H1 (cell line): Measurements from ENCODE around the gene SLC8A3. TPM values are rescaled to one million over a fixed set of nuclear protein-coding genes. Genes with fewer than 3 reads are reported as not detected.

Experiments
- CTCF ChIA-PET: fragments of 300-600 bp; sonication (Branson Sonifier 250); formaldehyde crosslinking; loops from one replicate; lab custom pipeline; 2021; ENCODE audit not compliant: partially characterized antibody; lab: Charles Lee
- POLR2A ChIA-PET: fragments of 300-600 bp; sonication (Branson Sonifier 250); formaldehyde crosslinking; loops from one replicate; lab custom pipeline; 2021; ENCODE audit warnings: inconsistent platforms; ENCODE audit not compliant: partially characterized antibody; lab: Charles Lee
- DNase-seq, 2 experiments: peaks; one replicate each; pipeline versions ENCODE4 v3.0.0 to v3.0.0-alpha.2; 2010 to 2022; ENCODE audit warnings: low spot score in 2 of 2, low read depth in 1 of 2, mixed read lengths in 1 of 2
- FAIRE-seq: peaks from 2 replicates; lab custom pipeline; 2011; peaks lifted over from hg19 to GRCh38; lab: Jason Lieb, UNC
- H2AFZ ChIP-seq: 2 replicates; pipeline ENCODE4 v1.8.1; 2012; ENCODE audit warnings: low read length, inconsistent platforms
- H2AK5ac ChIP-seq: 2 replicates; pipeline ENCODE4 v1.6.1; 2013; ENCODE audit warnings: low read depth, low read length
- H2BK120ac ChIP-seq: replicated peaks from 2 replicates; pipeline ENCODE3; 2013; ENCODE audit warnings: low read depth, low read length, inconsistent platforms
- H2BK12ac ChIP-seq: 2 replicates; pipeline ENCODE4 v1.6.1; 2013; ENCODE audit warnings: low read depth, low read length
- H2BK15ac ChIP-seq: 2 replicates; pipeline ENCODE4 v1.6.1; 2013; ENCODE audit warnings: low read length
- H2BK20ac ChIP-seq: 2 replicates; pipeline ENCODE4 v1.6.1; 2013; ENCODE audit warnings: low read length
- H2BK5ac ChIP-seq: 2 replicates; pipeline ENCODE4 v1.6.1; 2013; ENCODE audit warnings: low read depth, low read length
- H3K14ac ChIP-seq: 2 replicates; pipeline ENCODE4 v1.6.1; 2013; ENCODE audit warnings: inconsistent platforms; ENCODE audit not compliant: insufficient read length
- H3K18ac ChIP-seq: 2 replicates; pipeline ENCODE4 v1.6.1; 2013; ENCODE audit warnings: low read length; ENCODE audit errors: extremely low read depth
- H3K23ac ChIP-seq: 2 replicates; pipeline ENCODE4 v1.6.1; 2013; ENCODE audit warnings: inconsistent platforms; ENCODE audit not compliant: insufficient read length
- H3K23me2 ChIP-seq: 2 replicates; pipeline ENCODE4 v1.6.1; 2013; ENCODE audit warnings: low read depth, low read length
- H3K27ac ChIP-seq: 2 replicates; pipeline ENCODE4 v1.6.1; 2011; ENCODE audit warnings: low read depth, low read length, inconsistent platforms
- H3K27me3 ChIP-seq, 4 experiments: replicated peaks in 1 of 4; 1 replicate in 1 of 4; 2 replicates in 3 of 4; pipeline versions ENCODE4 v1.6.1 to v1.8.1; 2011 to 2013; ENCODE audit warnings: low read length in 3 of 4, mild to moderate bottlenecking in 3 of 4, inconsistent platforms in 2 of 4, mixed read lengths in 2 of 4, moderate library complexity in 1 of 4; ENCODE audit not compliant: control insufficient read depth in 3 of 4, insufficient read depth in 3 of 4; ENCODE audit errors: extremely low read depth in 1 of 4
- H3K36me3 ChIP-seq, 4 experiments: 2 replicates each; pipeline versions ENCODE4 v1.6.1 to v1.8.1; 2011 to 2013; ENCODE audit warnings: mild to moderate bottlenecking in 4 of 4, low read length in 3 of 4, moderate library complexity in 2 of 4, control low read depth in 1 of 4, inconsistent platforms in 1 of 4; ENCODE audit not compliant: insufficient read depth in 4 of 4, control insufficient read depth in 2 of 4
- H3K4ac ChIP-seq: replicated peaks from 2 replicates; pipeline ENCODE3; 2013; ENCODE audit warnings: low read length, low read depth, mixed read lengths, inconsistent platforms; ENCODE audit not compliant: insufficient read length
- H3K4me1 ChIP-seq, 4 experiments: replicated peaks in 1 of 4; 1 replicate in 1 of 4; 2 replicates in 3 of 4; pipeline versions ENCODE4 v1.6.1 to v1.8.1; 2011 to 2013; ENCODE audit warnings: low read length in 3 of 4, inconsistent platforms in 2 of 4, mixed read lengths in 1 of 4; ENCODE audit not compliant: insufficient read depth in 4 of 4, control insufficient read depth in 3 of 4
- H3K4me2 ChIP-seq, 2 experiments: 2 replicates each; pipeline versions ENCODE4 v1.6.1 to v1.8.1; 2011 to 2013; ENCODE audit warnings: low read depth in 2 of 2, low read length in 2 of 2, control low read depth in 1 of 2, inconsistent platforms in 1 of 2, mild to moderate bottlenecking in 1 of 2; ENCODE audit not compliant: insufficient read depth in 1 of 2
- H3K4me3 ChIP-seq, 4 experiments: fragments of 200-600, 300-600 bp in 1 of 4; sonication (generic), shearing (Covaris generic), sonication (Bioruptor Twin) in 1 of 4; 2 replicates each; pipeline versions ENCODE4 v1.5.1 to v1.8.1; 2011 to 2016; ENCODE audit warnings: low read length in 4 of 4, low read depth in 3 of 4, control low read depth in 2 of 4, inconsistent platforms in 2 of 4, mild to moderate bottlenecking in 2 of 4, mixed read lengths in 1 of 4, moderate library complexity in 1 of 4; ENCODE audit not compliant: insufficient read depth in 2 of 4; ENCODE audit errors: extremely low read depth in 1 of 4
- H3K56ac ChIP-seq: replicated peaks from 2 replicates; pipeline ENCODE3; 2013; ENCODE audit warnings: low read depth, mild to moderate bottlenecking, mixed read lengths, low read length, inconsistent platforms; ENCODE audit not compliant: insufficient read length
- H3K79me1 ChIP-seq: 2 replicates; pipeline ENCODE4 v1.6.1; 2013; ENCODE audit warnings: low read depth, low read length, control low read depth
- H3K79me2 ChIP-seq, 2 experiments: 2 replicates each; pipeline versions ENCODE4 v1.6.1 to v1.8.1; 2012 to 2013; ENCODE audit warnings: low read length in 2 of 2, mild to moderate bottlenecking in 2 of 2, inconsistent platforms in 1 of 2; ENCODE audit not compliant: insufficient read depth in 2 of 2, control insufficient read depth in 1 of 2
- H3K9ac ChIP-seq, 4 experiments: replicated peaks in 1 of 4; 1 replicate in 1 of 4; 2 replicates in 3 of 4; pipeline versions ENCODE4 v1.6.1 to v1.8.1; 2011 to 2013; ENCODE audit warnings: low read depth in 3 of 4, low read length in 3 of 4, control low read depth in 2 of 4, mild to moderate bottlenecking in 2 of 4, moderate library complexity in 2 of 4, inconsistent platforms in 1 of 4; ENCODE audit errors: extremely low read depth in 1 of 4
- H3K9me3 ChIP-seq, 2 experiments: 2 replicates each; pipeline versions ENCODE4 v1.6.1 to v1.8.1; 2012 to 2013; ENCODE audit warnings: mild to moderate bottlenecking in 2 of 2, moderate library complexity in 2 of 2, control low read depth in 1 of 2, inconsistent platforms in 1 of 2, low read depth in 1 of 2, low read length in 1 of 2, mixed read lengths in 1 of 2; ENCODE audit not compliant: insufficient read depth in 2 of 2
- H4K20me1 ChIP-seq, 2 experiments: replicated peaks in 1 of 2; 2 replicates each; pipeline versions ENCODE3 to v1.8.1; 2011 to 2013; ENCODE audit warnings: inconsistent platforms in 2 of 2, low read length in 2 of 2, mild to moderate bottlenecking in 1 of 2; ENCODE audit not compliant: insufficient read depth in 2 of 2, control insufficient read depth in 1 of 2
- H4K5ac ChIP-seq: 2 replicates; pipeline ENCODE4 v1.6.1; 2013; ENCODE audit warnings: low read length, low read depth, mixed read lengths, inconsistent platforms; ENCODE audit not compliant: insufficient read length
- H4K8ac ChIP-seq: 2 replicates; pipeline ENCODE4 v1.8.0; 2013; ENCODE audit warnings: mild to moderate bottlenecking, moderate library complexity, low read length, inconsistent platforms; ENCODE audit not compliant: insufficient read depth; ENCODE audit errors: extremely low read depth
- H4K91ac ChIP-seq: replicated peaks from 2 replicates; pipeline ENCODE3; 2013; ENCODE audit warnings: low read length, mixed read lengths, inconsistent platforms; ENCODE audit not compliant: insufficient read length
- BRCA1 ChIP-seq: IDR thresholded peaks from 2 replicates; pipeline ENCODE4 v1.6.1; 2012; ENCODE audit warnings: low read depth, low read length, improper control_type of control experiment
- CHD2 ChIP-seq: IDR thresholded peaks from 2 replicates; pipeline ENCODE4 v1.6.1; 2012; ENCODE audit warnings: low read length, improper control_type of control experiment
- MAFK ChIP-seq: IDR thresholded peaks from 2 replicates; pipeline ENCODE4 v1.6.1; 2012; ENCODE audit warnings: low read depth, mild to moderate bottlenecking, improper control_type of control experiment, low read length
- NRF1 ChIP-seq: IDR thresholded peaks from 2 replicates; pipeline ENCODE4 v1.6.1; 2011; ENCODE audit warnings: mild to moderate bottlenecking, low read depth, low read length, improper control_type of control experiment
- SP1 ChIP-seq: IDR thresholded peaks from 2 replicates; pipeline ENCODE4 v1.6.1; 2011; ENCODE audit warnings: low read depth, low read length
- SP2 ChIP-seq: IDR thresholded peaks from 2 replicates; pipeline ENCODE4 v1.6.1; 2012; ENCODE audit warnings: mild to moderate bottlenecking, low read length, inconsistent platforms
- SUZ12 ChIP-seq: fragments of 200-600 bp; sonication (generic); IDR thresholded peaks from 2 replicates; pipeline ENCODE4 v1.6.1; 2012; ENCODE audit warnings: mild to moderate bottlenecking, inconsistent platforms, low read length, moderate library complexity, mixed read lengths
- WGBS, 2 experiments: shearing (Covaris generic) in 1 of 2; methylation state at CpG; one replicate each; pipeline versions ENCODE4 v1.1.6 to v1.1.7; 2013 to 2015; ENCODE audit warnings: low lambda C conversion rate in 2 of 2, mixed read lengths in 2 of 2, inconsistent platforms in 1 of 2, low coverage in 1 of 2, missing lambda C conversion rate in 1 of 2; ENCODE audit not compliant: insufficient replicate concordance in 2 of 2, insufficient coverage in 1 of 2, insufficient read length in 1 of 2; ENCODE audit errors: extremely low coverage in 1 of 2, missing lambda C conversion rate in 1 of 2; 5-methylcytosine and 5-hydroxymethylcytosine counted together
- polyA plus RNA-seq, 7 experiments: library from polyadenylated mRNA; depleted of rRNA in 3 of 7; stranded (reverse) in 5 of 7; unstranded in 2 of 7; fragments of >200 nt in 5 of 7; fragments of 200-250 nt in 2 of 7; gene quantifications; 1 replicate in 5 of 7; 2 replicates in 1 of 7; 4 replicates in 1 of 7; pipeline versions ENCODE4 v1.2.1 to v1.2.3, GENCODE V29; 2011 to 2013; ENCODE audit warnings: missing spikeins in 2 of 7, mixed read lengths in 2 of 7
- total RNA-seq: library from RNA; stranded (reverse); fragmentation: NEBNext Ultra II Directional; extraction: Animal tissue kit (Norgen Biotek cat#: 25700); gene quantifications from 2 replicates; pipeline ENCODE4 v1.2.1, GENCODE V29; 2021

The SLC8A3 gene
- total and polyA plus RNA-seq, 2 of the 8 experiments (the other 6 are each of a cell fraction or from before 2014, with no cell fraction given), result 0.38 to 1.1 TPM

DNA sequence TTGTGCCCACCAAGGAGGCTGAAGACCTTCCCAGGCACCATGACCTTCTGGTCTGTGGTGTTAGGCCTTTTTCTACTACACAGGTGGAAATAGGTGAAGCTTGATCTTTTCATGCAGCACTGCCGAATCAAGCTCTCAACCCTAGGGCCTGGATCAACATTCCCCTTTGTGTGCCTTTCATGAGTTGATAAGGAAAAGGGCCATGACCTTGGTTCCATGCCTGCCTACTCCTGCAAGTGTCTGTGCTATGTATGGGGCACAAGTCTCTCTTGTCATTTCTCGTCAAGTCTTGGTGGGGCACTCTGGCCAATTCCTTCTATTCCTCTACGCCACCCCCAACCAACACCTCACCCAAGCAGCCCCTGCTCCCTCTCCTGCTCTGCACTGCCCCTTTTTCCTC lies 154.5 kb downstream of the SLC8A3 start:
- no peak overlapping the region for H4K5ac ChIP-seq
- no peaks in the 10 kb centered on the region for H3K79me2 ChIP-seq
- no peak overlapping the region for H2BK20ac ChIP-seq
- FAIRE-seq (no peak), DNase-seq (no peak)
- peak overlapping the region; percentile 30; the same call in 1 of the 2 replicates for H2BK12ac ChIP-seq
- no peaks in the 10 kb centered on the region for H3K9me3 ChIP-seq
- H3K27me3 ChIP-seq, result no peaks in the 10 kb centered on the region; a peak in 1 of 7 replicates
- H3K27ac ChIP-seq, result no peak overlapping the region
- no peak overlapping the region for H2AFZ ChIP-seq
- no peaks in the 10 kb centered on the region for H3K79me1 ChIP-seq
- no peak overlapping the region for H2BK5ac ChIP-seq
- ChIA-PET POLR2A (interaction anchor here (1.0 kb wide), 1 partner anchor 268 kb away, joined by 3 read pairs; the partner anchor contains the start of gene SRSF5), CTCF (interaction anchor here (0.8 to 4.6 kb wide), 7 partner anchors 21 to 370 kb away, joined by 3 to 27 read pairs (median 4); no protein-coding TSS in a partner anchor)
- H3K56ac ChIP-seq, result no peak overlapping the region
- H3K23me2 ChIP-seq, result no peaks in the 10 kb centered on the region
- no peak overlapping the region for H3K18ac ChIP-seq
- TF ChIP-seq MAFK, result no peak
- TF ChIP-seq CHD2, result no peak
- TF ChIP-seq SUZ12, result no peak
- TF ChIP-seq SP2, result no peak
- TF ChIP-seq SP1, result no peak
- TF ChIP-seq BRCA1, result no peak
- no peak for TF ChIP-seq NRF1
- no peak overlapping the region for H3K4ac ChIP-seq
- no peak overlapping the region for H2AK5ac ChIP-seq
- H2BK120ac ChIP-seq, result no peak overlapping the region
- H2BK15ac ChIP-seq, result no peak overlapping the region; the same call in 1 of the 2 replicates
- H3K4me2 ChIP-seq, result no peak overlapping the region
- no peaks in the 10 kb centered on the region for H4K20me1 ChIP-seq
- peaks cover 0 to 11% (median 7%) of the 10 kb centered on the region in 4 experiments; a peak in 6 of 7 replicates for H3K4me1 ChIP-seq
- H3K4me3 ChIP-seq, result no peak overlapping the region
- H3K23ac ChIP-seq, result no peak overlapping the region
- 94% methylated on average over 3 of the region's 3 CpGs; no CpG with 5 or more reads in 1 of the 2 experiments for WGBS, 2 experiments
- no peak overlapping the region for H3K9ac ChIP-seq
- no peak overlapping the region for H3K14ac ChIP-seq
- no peaks in the 10 kb centered on the region for H3K36me3 ChIP-seq
- no peak overlapping the region for H4K8ac ChIP-seq
- no peak overlapping the region for H4K91ac ChIP-seq
